GM21447 (cell line): ENCODE data around the gene RABL3.
"Not testable (repeated sequence)": the region's sequence is repeated elsewhere in the genome, so short reads cannot be mapped to it uniquely, and the experiment has no call there.

Experiments
- ATAC-seq: cut with Tn5 transposase; IDR thresholded peaks from one replicate; pipeline ENCODE4 v1.9.1; 2021; ENCODE audit not compliant: unreplicated experiment

RABL3 gene

GRCh38 chr3:120745466-120745865 lies 3.1 kb upstream of the RABL3 start:
- no peak for ATAC-seq

- ATAC-seq: no peak
Observed at GRCh38 chr3:120743556-120744195, 1.4 kb upstream of the RABL3 start.

- ATAC-seq: peak; percentile 14
Observed at GRCh38 chr3:120742849-120743365, 591 bp upstream of the RABL3 start.

GRCh38 chr3:120741837-120742197 lies 499 bp downstream of the RABL3 start:
- ATAC-seq: peak; percentile 11

GRCh38 chr3:120741320-120741719 lies 996 bp downstream of the RABL3 start:
- no peak for ATAC-seq

GRCh38 chr3:120738006-120738405 lies 4.3 kb downstream of the RABL3 start:
- not testable (repeated sequence) for ATAC-seq

- no peak for ATAC-seq
Observed at GRCh38 chr3:120730576-120731542, 11.5 kb downstream of the RABL3 start.

GRCh38 chr3:120726791-120727190 lies 15.5 kb downstream of the RABL3 start:
- no peak for ATAC-seq

- not testable (repeated sequence) for ATAC-seq
Observed at GRCh38 chr3:120719167-120719834, 23.0 kb downstream of the RABL3 start.

- ATAC-seq: no peak
Observed at GRCh38 chr3:120713262-120713661, 29.1 kb downstream of the RABL3 start.

GRCh38 chr3:120710369-120710768 lies 31.9 kb downstream of the RABL3 start:
- no peak for ATAC-seq

GRCh38 chr3:120708408-120708807 lies 33.9 kb downstream of the RABL3 start:
- ATAC-seq: peak; percentile 87

- no peak for ATAC-seq
Observed at GRCh38 chr3:120706950-120707349, 35.4 kb downstream of the RABL3 start.

- no peak for ATAC-seq
Observed at GRCh38 chr3:120705884-120706582, 36.3 kb downstream of the RABL3 start.

- no peak for ATAC-seq
Observed at GRCh38 chr3:120699333-120699732, 43.0 kb downstream of the RABL3 start.

- no peak for ATAC-seq
Observed at GRCh38 chr3:120693439-120694171, 48.7 kb downstream of the RABL3 start.

- no peak for ATAC-seq
Observed at GRCh38 chr3:120689395-120689794, 52.9 kb downstream of the RABL3 start.

GRCh38 chr3:120688121-120688520 lies 54.2 kb downstream of the RABL3 start:
- ATAC-seq: peak; percentile 99

GRCh38 chr3:120685411-120685810 lies 56.9 kb downstream of the RABL3 start:
- ATAC-seq: no peak

- ATAC-seq: no peak
Observed at GRCh38 chr3:120684896-120685295, 57.4 kb downstream of the RABL3 start.
